ENCODE measurements around the gene NAT9. TPM values are rescaled to one million over a fixed set of nuclear protein-coding genes. Genes with fewer than 3 reads are reported as not detected.

The NAT9 gene
- total RNA-seq, 1 donor from 2014 or later, result 50.1 TPM

DNA sequence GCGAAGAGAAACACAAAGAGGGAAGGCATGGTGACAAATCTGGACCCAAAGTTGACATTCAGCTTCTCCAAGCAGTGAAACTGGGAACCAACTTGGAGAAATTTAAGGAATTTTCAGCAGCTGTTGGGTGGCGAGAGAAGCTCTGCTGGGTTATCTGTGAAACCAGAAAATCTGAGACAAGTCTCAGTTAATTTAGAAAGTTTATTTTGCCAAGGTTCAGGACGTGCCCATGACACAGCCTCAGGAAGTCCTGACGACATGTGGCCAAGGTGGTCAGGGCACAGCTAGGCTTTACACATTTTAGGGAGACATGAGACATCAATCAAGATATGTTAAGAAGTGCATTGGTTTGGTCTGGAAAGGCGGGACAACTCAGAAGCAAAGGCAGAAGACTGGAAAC lies 52.3 kb downstream of the NAT9 start:
- Mint-ChIP-seq H3K4me3 (ENCODE audit: unreplicated experiment) (no peak overlapping the region), H3K36me3 (ENCODE audit: low read depth, unreplicated experiment) (no peaks in the 10 kb centered on the region), H3K9me3 (ENCODE audit: unreplicated experiment) (no peaks in the 10 kb centered on the region), H3K27ac (ENCODE audit: unreplicated experiment) (no peak overlapping the region), H3K27me3 (ENCODE audit: unreplicated experiment) (no peaks in the 10 kb centered on the region), H3K4me1 (ENCODE audit: unreplicated experiment) (no peaks in the 10 kb centered on the region)
- DNase-seq (ENCODE audit: low spot score), result no peak
- TF ChIP-seq, protein P1, sequence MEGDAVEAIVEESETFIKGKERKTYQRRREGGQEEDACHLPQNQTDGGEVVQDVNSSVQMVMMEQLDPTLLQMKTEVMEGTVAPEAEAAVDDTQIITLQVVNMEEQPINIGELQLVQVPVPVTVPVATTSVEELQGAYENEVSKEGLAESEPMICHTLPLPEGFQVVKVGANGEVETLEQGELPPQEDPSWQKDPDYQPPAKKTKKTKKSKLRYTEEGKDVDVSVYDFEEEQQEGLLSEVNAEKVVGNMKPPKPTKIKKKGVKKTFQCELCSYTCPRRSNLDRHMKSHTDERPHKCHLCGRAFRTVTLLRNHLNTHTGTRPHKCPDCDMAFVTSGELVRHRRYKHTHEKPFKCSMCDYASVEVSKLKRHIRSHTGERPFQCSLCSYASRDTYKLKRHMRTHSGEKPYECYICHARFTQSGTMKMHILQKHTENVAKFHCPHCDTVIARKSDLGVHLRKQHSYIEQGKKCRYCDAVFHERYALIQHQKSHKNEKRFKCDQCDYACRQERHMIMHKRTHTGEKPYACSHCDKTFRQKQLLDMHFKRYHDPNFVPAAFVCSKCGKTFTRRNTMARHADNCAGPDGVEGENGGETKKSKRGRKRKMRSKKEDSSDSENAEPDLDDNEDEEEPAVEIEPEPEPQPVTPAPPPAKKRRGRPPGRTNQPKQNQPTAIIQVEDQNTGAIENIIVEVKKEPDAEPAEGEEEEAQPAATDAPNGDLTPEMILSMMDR (IDR thresholded peaks at IDR 0.05; ENCODE audit: unreplicated experiment), result no peak

DNA sequence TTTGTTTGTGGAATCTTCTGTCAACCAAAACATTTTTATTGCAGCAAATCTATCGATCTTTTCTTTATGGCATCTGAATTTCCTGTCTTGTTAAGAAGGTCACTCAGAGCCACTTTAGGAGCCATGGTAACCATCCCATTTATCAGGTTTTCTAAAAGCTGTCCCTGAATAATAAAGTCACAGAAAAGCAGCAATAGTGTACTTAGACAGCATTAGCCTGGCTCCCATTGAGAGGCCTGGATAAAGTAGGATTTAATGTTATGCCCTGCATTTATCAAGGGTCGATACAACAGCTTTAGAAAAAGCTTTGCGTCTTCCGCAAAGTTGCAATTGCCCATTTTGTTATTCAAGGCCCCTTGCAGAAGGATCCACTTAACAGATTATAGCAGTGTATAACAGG lies 53.4 kb downstream of the NAT9 start:
- H3K9me3 Mint-ChIP-seq (ENCODE audit: unreplicated experiment), result no peaks in the 10 kb centered on the region
- no peak overlapping the region for H3K4me3 Mint-ChIP-seq (ENCODE audit: unreplicated experiment)
- no peaks in the 10 kb centered on the region for H3K4me1 Mint-ChIP-seq (ENCODE audit: unreplicated experiment)
- TF ChIP-seq, protein P1 (IDR thresholded peaks at IDR 0.05; ENCODE audit: unreplicated experiment), result no peak
- no peak overlapping the region for H3K27ac Mint-ChIP-seq (ENCODE audit: unreplicated experiment)
- no peaks in the 10 kb centered on the region for H3K36me3 Mint-ChIP-seq (ENCODE audit: low read depth, unreplicated experiment)
- no peak for DNase-seq (ENCODE audit: low spot score)
- no peaks in the 10 kb centered on the region for H3K27me3 Mint-ChIP-seq (ENCODE audit: unreplicated experiment)

Small RNA genes within 50 kb of the gene (microRNA-seq; reads per million reads assigned to microRNA genes)
- gene MIR3615 (ENCODE audit: unreplicated experiment), result 318 reads per million, percentile 89 among the genes with 10 or more reads in this experiment

Other genes starting within 250 kb of the NAT9 start
- gene CD300LB, start 244.9 kb downstream of the NAT9 start, total RNA-seq (ENCODE audit: unreplicated experiment), result not detected
- not detected for gene CD300C, start 230.2 kb downstream of the NAT9 start, total RNA-seq (ENCODE audit: unreplicated experiment)
- not detected for gene CD300H, start 208.8 kb downstream of the NAT9 start, total RNA-seq (ENCODE audit: unreplicated experiment)
- gene CD300LD, start 184.1 kb downstream of the NAT9 start, total RNA-seq (ENCODE audit: unreplicated experiment), result not detected
- not detected for gene CD300E, start 152.6 kb downstream of the NAT9 start, total RNA-seq (ENCODE audit: unreplicated experiment)
- gene CD300LF, start 63.4 kb downstream of the NAT9 start, total RNA-seq (ENCODE audit: unreplicated experiment), result not detected
- gene RAB37, start 39.1 kb downstream of the NAT9 start, total RNA-seq (ENCODE audit: unreplicated experiment), result 2.5 TPM
- 30.5 TPM for gene NHERF1, start 27.7 kb downstream of the NAT9 start, total RNA-seq (ENCODE audit: unreplicated experiment)
- gene GRIN2C, start 83.5 kb upstream of the NAT9 start, total RNA-seq (ENCODE audit: unreplicated experiment), result 0.74 TPM
- 22.1 TPM for gene FDXR, start 96.6 kb upstream of the NAT9 start, total RNA-seq (ENCODE audit: unreplicated experiment)
- not detected for gene FADS6, start 117.3 kb upstream of the NAT9 start, total RNA-seq (ENCODE audit: unreplicated experiment)
- 0.18 TPM for gene USH1G, start 146.9 kb upstream of the NAT9 start, total RNA-seq (ENCODE audit: unreplicated experiment)
- gene OTOP2, start 147.9 kb upstream of the NAT9 start, total RNA-seq (ENCODE audit: unreplicated experiment), result not detected
- not detected for gene OTOP3, start 159.6 kb upstream of the NAT9 start, total RNA-seq (ENCODE audit: unreplicated experiment)
- 157 TPM for gene HID1, start 196.4 kb upstream of the NAT9 start, total RNA-seq (ENCODE audit: unreplicated experiment)
- gene CDR2L, start 211.3 kb upstream of the NAT9 start, total RNA-seq (ENCODE audit: unreplicated experiment), result 33.2 TPM
- gene MRPL58, start 236.3 kb upstream of the NAT9 start, total RNA-seq (ENCODE audit: unreplicated experiment), result 16.2 TPM